HG03439 (cell line): Measurements from ENCODE around the gene OR11H6.
"Not testable (repeated sequence)": the region's sequence is repeated elsewhere in the genome, so short reads cannot be mapped to it uniquely, and the experiment has no call there.

Experiments
- ATAC-seq: cut with Tn5 transposase; IDR thresholded peaks from one replicate; pipeline ENCODE4 v1.9.1; 2021; ENCODE audit warnings: mild to moderate bottlenecking, moderate library complexity; ENCODE audit not compliant: unreplicated experiment

Gene OR11H6

GRCh38 chr14:20262642-20263128 lies 39.2 kb downstream of the OR11H6 start:
- no peak for ATAC-seq

DNA sequence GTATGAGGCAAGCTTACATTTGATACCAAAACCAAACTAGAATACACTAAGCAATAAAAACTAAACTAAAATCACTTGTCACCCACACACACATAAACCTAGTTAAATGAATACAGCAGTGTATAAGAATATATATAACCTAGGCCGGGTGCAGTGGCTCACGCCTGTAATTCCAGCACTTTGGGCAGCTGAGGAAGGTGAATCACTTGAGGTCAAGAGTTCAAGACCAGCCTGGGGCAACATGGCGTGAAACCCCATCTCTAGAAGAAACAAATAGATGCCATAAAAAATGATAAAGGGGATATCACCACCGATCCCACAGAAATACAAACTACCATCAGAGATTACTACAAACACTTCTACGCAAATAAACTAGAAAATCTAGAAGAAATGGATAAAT lies 40.9 kb downstream of the OR11H6 start:
- not testable (repeated sequence) for ATAC-seq

DNA sequence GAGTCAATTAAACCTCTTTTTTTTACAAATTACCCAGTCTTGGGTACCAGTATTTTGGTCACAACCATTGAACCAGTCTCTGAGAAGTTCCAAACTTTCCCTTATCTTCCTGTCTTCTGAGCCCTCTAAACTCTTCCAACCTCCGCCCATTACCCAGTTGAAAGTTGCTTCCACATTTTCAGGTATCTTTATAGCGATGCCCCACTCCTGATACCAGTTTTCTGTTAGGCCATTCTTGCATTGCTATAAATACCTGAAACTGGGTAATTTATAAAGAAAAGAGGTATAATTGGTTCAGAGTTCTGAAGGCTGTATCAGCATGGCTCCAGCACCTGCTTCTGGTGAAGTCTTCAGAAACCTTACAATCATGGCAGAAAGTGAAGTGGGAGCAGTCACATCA lies 50.6 kb downstream of the OR11H6 start:
- ATAC-seq = no peak
